RWPE2 (cell line): ENCODE results near the gene OLIG1.

Experiments used
- ATAC-seq: fragments of 200-7000 bp; cut with Tn5 transposase; 3 replicates; pipeline ENCODE4 v1.9.1; 2021; ENCODE audit warnings: low read depth
- DNase-seq: peaks from one replicate; pipeline ENCODE4 v3.0.0-alpha.2; 2020; ENCODE audit warnings: low spot score
- H3K27ac ChIP-seq: fragments of 450-650 bp; 2 replicates; pipeline ENCODE4 v1.5.1; 2017; ENCODE audit warnings: mild to moderate bottlenecking; ENCODE audit not compliant: poor library complexity, severe bottlenecking
- H3K27me3 ChIP-seq: fragments of 250-450 bp; sonication (Bioruptor Pico); 2 replicates; pipeline ENCODE4 v1.5.1; 2021; ENCODE audit warnings: mild to moderate bottlenecking, moderate library complexity; ENCODE audit not compliant: insufficient read depth, poor library complexity, severe bottlenecking
- H3K36me3 ChIP-seq: fragments of 250-450 bp; sonication (Bioruptor Pico); 2 replicates; pipeline ENCODE4 v1.5.1; 2020; ENCODE audit warnings: low read depth, mild to moderate bottlenecking, moderate library complexity
- H3K4me1 ChIP-seq: fragments of 250-450 bp; sonication (Bioruptor Pico); 2 replicates; pipeline ENCODE4 v1.5.1; 2021; ENCODE audit warnings: mild to moderate bottlenecking, moderate library complexity; ENCODE audit not compliant: insufficient read depth, poor library complexity, severe bottlenecking
- H3K4me3 ChIP-seq: fragments of 250-450 bp; sonication (Bioruptor Pico); 2 replicates; pipeline ENCODE4 v1.5.1; 2021; ENCODE audit warnings: mild to moderate bottlenecking, moderate library complexity; ENCODE audit not compliant: severe bottlenecking
- H3K9me3 ChIP-seq: fragments of 250-450 bp; sonication (Bioruptor Pico); 2 replicates; pipeline ENCODE4 v1.5.1; 2021; ENCODE audit warnings: mild to moderate bottlenecking, moderate library complexity; ENCODE audit not compliant: severe bottlenecking
- CTCF ChIP-seq: fragments of 450-650 bp; IDR thresholded peaks from one replicate; pipeline ENCODE4 v1.5.1; 2017; ENCODE audit warnings: mild to moderate bottlenecking, moderate library complexity; ENCODE audit not compliant: poor library complexity, severe bottlenecking

Gene OLIG1

GRCh38 chr21:33022828-33023573, 46.9 kb upstream of the OLIG1 start:
- ATAC-seq (no peak; the same call in 2 of the 3 replicates), DNase-seq (no peak)
- Histone ChIP-seq H3K36me3 (no peaks in the 10 kb centered on the region), H3K9me3 (no peaks in the 10 kb centered on the region), H3K4me1 (no peaks in the 10 kb centered on the region), H3K4me3 (no peak overlapping the region), H3K27ac (no peak overlapping the region), H3K27me3 (peaks cover 98% of the 10 kb centered on the region)
- TF ChIP-seq CTCF = no peak

- Histone ChIP-seq H3K9me3 (no peaks in the 10 kb centered on the region), H3K4me3 (no peak overlapping the region), H3K27me3 (peaks cover 98% of the 10 kb centered on the region), H3K4me1 (no peaks in the 10 kb centered on the region), H3K36me3 (no peaks in the 10 kb centered on the region), H3K27ac (no peak overlapping the region)
- ATAC-seq = no peak
- no peak for DNase-seq
- no peak for TF ChIP-seq CTCF
Measured at GRCh38 chr21:33023574-33024200, 46.3 kb upstream of the OLIG1 start.

GRCh38 chr21:33024201-33025103, 45.5 kb upstream of the OLIG1 start:
- H3K9me3 ChIP-seq = no peaks in the 10 kb centered on the region
- no peaks in the 10 kb centered on the region for H3K36me3 ChIP-seq
- H3K4me3 ChIP-seq = no peak overlapping the region
- no peak for DNase-seq
- peaks cover 98% of the 10 kb centered on the region for H3K27me3 ChIP-seq
- no peak overlapping the region for H3K27ac ChIP-seq
- H3K4me1 ChIP-seq = no peaks in the 10 kb centered on the region
- no peak for TF ChIP-seq CTCF
- no peak for ATAC-seq

GRCh38 chr21:33025106-33025488, 44.8 kb upstream of the OLIG1 start:
- no peaks in the 10 kb centered on the region for H3K36me3 ChIP-seq
- no peak for ATAC-seq
- peaks cover 98% of the 10 kb centered on the region for H3K27me3 ChIP-seq
- H3K27ac ChIP-seq = no peak overlapping the region
- no peaks in the 10 kb centered on the region for H3K9me3 ChIP-seq
- DNase-seq = no peak
- no peak for TF ChIP-seq CTCF
- H3K4me1 ChIP-seq = no peaks in the 10 kb centered on the region
- no peak overlapping the region for H3K4me3 ChIP-seq
